GM19395 (cell line): Measurements from ENCODE around the gene FAHD1.

ENCODE experiments used
- ATAC-seq: cut with Tn5 transposase; IDR thresholded peaks from one replicate; pipeline ENCODE4 v1.9.1; 2021; ENCODE audit warnings: mild to moderate bottlenecking, moderate library complexity; ENCODE audit not compliant: unreplicated experiment

Gene FAHD1

DNA sequence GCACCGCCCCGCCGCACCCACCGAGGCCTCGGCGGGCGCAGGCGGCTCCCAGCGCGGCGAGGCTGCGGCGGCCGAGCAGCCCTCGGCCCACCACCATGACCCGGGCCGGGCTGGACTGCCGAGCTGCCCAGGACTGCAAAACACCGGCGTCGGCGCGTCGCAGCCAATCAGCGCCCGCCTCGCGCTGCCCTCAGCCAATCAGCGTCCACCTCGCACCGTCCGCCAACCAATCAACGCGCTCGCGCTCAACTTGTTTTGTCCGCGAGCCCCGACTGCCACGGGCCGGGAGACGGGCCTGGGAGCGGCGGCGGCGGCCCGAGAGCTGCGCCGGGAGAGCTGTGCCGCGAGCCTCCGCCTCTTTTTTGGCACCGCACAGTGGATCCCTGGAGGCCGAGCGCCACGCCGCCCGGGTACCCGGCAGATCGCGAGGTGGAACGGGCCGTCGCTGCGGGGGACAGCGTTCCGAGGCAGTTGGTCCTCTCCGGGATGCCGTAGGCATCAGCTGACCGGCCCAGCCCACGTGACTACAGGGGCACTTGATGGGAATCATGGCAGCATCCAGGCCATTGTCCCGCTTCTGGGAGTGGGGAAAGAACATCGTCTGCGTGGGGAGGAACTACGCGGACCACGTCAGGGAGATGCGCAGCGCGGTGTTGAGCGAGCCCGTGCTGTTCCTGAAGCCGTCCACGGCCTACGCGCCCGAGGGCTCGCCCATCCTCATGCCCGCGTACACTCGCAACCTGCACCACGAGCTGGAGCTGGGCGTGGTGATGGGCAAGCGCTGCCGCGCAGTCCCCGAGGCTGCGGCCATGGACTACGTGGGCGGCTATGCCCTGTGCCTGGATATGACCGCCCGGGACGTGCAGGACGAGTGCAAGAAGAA, at the start of gene FAHD1, which contains the start of gene HAGH:
FAHD1 (plus strand) TSS at position 516 of the 883 bp plus-strand sequence; CDS start at position 549, 33 bp downstream.
HAGH (minus strand) TSS at position 135 of the 883 bp plus-strand sequence; CDS start at position 97, 38 bp downstream.
- peak; percentile 75 for ATAC-seq

DNA sequence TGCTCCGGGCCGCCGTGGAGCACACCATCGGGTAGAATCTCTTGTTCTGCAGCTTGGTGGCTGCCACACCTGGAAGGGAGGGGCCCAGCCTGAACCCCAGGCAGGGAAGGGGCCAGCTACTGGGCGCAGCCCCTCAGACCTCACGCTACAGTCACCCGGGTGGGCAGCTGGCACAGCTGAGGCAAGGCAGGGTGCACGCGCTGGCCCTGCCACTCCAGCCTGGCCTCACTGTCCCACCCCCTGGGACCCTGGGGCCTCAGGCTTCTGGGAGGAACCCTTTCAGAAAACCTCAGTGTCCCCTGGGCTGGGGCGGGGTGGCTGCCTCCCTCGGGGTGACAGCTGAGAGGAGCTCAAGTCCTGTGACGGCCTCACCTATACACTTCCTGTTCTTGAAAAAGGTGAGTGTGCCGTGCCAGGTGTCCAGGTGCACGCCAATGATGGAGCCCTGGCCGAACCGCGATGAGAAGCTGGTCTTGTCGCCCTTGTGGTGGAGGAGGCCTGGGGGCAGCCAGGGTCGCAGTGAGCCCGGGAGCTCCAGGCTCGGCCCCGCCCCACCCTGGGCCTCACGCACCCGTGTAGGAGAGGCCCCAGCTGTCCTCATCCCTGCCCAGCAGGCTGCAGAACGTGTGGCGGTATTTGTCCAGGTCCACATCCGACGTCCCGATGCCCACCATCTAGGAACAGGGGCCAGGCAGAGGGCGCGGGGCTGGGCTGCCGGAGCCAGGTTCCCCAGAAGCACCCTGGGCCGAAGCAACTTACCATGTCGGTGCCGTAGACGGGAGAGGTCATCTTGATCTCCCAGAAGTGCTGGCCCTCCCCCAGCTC, 49.4 kb upstream of the FAHD1 start:
- ATAC-seq, result no peak

DNA sequence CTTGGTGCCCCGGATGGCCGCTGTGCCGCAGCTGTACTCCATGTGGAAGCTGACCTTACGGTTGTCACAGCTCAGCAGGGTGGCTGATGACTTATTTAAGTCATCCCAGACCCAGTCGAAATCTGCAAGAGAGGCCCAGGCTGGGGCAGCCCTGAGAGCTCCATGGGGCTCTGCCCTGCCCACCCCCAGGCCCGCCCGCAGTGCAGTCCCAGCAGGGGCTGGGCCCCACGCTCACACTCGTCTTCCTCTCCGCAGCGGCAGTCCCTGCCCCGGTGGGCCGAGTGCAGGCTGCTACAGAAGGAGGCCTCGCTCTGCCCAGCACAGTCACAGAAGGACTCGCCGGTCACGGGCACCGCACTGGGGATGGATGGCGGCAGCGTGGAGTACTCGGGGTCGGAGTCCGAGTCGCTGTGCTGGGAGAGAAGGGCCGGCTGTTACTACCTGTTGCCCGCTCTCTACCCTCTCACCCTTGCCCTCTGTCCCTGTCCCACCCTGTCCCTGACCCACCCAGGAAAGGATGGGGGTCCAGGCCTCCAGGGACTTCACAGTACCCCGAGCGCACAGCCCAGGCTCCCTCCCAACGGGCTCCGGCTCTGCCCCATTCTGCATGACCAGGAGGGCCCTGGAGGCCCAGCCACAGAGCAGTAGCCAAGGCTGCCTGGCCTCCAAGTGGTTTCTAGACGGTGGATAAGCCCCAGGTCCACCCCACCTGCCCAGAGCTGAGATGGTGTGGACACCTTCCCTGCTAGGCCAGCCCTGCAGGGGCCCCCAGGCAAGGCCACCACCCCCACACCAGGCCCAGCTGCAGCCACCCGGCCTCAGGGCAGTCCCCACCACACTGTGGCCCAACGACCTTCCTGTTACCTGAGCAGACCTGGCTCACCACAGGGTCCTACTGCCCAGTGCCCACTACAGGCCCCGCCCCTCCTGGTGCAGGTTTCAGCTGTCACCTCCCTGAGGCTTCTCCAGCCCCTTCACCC, 48.5 kb upstream of the FAHD1 start:
- ATAC-seq, result no peak

- no peak for ATAC-seq
These were observed 47.7 kb upstream of the FAHD1 start for GRCh38 chr16:1779234-1779701.

GRCh38 chr16:1779741-1780676, 47.0 kb upstream of the FAHD1 start:
- no peak for ATAC-seq

GRCh38 chr16:1780677-1781072, 46.3 kb upstream of the FAHD1 start:
- no peak for ATAC-seq

- ATAC-seq, result no peak
These were observed 45.8 kb upstream of the FAHD1 start for GRCh38 chr16:1781254-1781653.

- ATAC-seq, result no peak
These were observed 45.1 kb upstream of the FAHD1 start for GRCh38 chr16:1781758-1782407.

DNA sequence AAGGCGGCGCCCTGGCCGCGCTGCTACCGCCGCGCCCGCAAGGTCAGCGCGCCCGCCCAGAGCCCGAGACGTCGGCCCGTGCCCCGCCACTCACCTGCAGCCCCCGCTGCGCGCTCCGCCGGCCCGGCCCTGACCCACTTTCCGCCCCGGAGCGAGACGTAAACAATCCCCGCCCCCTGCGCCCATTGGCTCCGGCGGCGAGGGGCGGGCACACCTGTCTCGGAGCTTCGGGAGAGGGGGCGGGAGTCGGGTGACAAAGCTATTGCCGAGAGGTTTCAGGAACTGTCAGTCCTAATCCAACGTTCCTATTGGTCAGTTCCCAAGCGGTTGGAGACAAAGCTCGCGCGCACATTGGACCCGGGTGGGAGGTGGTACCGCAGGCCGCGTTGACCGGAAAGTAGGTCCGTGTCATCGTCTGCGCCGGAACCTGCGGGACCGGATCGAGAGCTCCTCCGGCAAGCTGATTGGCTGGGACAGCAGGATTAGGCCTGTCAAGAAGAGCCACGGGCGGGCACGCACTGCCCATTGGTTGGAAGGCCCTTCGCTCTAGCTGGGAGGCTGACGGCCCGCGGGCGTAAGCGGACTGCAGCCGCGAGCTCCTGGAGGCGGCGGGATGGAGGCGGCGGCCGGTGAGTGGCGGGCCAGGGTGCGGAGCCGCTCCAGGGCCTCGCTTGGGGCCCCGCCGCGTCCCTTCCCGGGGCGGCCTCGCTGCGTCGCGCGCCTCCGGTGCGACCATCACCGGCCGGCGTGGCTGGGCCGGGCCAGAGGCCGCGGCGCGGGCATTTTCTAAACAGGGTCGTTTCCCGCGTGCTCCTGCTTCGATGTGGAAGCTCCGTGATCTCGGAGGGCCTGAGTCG, 44.4 kb upstream of the FAHD1 start, which contains the start of the genes NUBP2 and SPSB3:
NUBP2 (plus strand) TSS at position 553 of the 857 bp plus-strand sequence; CDS start at position 614, 61 bp downstream.
SPSB3 (minus strand) TSS at position 164 of the 857 bp plus-strand sequence. CDS start 1,088 bp downstream, outside the sequence.
- peak; percentile 84 for ATAC-seq

DNA sequence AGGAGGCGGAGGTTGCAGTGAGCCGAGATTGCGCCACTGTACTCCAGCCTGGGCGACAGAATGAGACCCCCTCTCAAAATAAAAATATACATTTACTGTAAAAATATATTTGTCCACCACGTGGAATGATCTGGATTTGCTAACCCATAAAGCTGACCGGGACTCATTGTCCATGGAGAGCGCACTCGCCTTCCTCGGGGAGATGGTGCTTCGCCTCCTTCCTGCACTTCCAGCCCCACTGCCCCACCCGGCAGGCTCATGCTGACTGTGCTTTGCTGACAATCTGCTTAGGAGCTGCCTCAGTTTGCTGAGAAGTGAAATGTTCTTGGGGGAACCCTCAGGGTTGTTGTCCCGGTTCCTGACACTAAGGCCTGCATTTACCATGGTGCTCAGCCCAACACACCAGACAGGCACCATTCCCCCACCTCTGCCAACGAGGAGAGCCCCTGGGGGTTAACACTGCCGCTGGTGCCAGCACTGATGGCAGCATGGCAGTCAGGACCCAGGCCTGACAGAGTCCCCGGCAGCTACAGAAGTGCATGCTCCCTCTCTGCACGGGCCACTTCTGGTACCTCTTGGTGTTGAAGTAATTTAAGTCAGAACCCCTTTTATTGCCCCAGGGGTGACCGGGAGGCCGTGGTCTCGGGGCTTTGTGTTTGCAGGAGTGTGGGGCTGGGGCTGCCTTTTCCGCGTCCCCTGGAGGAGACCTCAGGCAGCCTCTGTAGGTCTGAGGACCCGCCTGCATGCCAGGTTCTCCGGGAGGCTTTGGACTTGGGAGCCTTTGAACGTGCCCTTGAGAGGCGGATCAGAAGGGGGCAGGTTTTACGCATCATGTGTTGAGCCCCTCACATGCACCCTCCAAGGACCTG, 41.8 kb upstream of the FAHD1 start:
- ATAC-seq, result no peak

DNA sequence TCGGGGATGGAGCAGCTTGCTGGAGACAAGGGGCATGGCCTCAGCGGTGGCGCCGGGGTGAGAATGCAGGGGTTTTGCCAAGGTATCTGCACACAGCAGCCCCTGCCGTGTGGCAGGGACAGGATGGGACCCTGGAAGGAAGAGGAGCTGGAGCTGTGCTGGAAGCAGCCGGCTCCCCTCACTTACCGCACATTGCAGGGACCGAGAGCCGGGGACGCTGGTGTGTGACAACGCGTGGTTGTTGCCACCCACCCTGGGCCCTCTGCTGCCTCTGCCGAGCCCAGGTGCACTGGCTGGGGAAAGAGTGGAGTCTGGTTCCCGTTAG, 41.2 kb upstream of the FAHD1 start:
- no peak for ATAC-seq

DNA sequence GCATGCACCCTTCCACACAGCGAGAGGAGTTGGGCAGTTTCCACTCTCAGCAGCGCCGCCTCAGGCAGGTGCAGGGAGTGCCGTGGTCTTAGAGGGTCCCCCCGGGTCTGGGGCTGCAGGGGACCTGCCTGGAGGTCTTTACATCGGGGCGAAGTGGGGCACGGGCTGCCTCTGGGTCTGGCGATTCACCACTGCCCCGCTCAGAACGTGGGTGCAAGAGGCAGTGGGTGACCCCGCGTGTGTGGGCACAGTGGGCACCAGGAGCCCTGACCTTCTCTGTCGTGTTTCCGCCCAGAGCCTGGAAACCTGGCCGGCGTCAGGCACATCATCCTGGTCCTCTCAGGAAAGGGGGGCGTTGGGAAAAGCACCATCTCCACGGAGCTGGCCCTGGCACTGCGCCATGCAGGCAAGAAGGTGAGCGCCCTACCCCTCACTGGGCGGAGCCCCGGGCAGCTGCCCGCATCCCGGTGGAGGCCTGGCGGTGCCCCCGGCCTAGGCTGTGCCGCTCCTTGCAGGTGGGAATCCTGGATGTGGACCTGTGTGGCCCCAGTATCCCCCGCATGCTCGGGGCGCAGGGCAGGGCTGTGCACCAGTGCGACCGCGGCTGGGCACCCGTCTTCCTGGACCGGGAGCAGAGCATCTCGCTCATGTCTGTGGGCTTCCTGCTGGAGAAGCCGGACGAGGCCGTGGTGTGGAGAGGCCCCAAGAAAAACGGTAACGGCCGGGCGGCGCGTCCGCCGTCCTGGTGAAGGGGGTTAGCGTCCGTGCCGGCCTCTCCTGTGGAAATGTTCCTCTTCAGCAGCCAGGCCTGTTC, 40.6 kb upstream of the FAHD1 start:
- no peak for ATAC-seq

- ATAC-seq, result no peak
These were observed 40.0 kb upstream of the FAHD1 start for GRCh38 chr16:1787056-1787321.

- no peak for ATAC-seq
These were observed 39.5 kb upstream of the FAHD1 start for GRCh38 chr16:1787322-1788094.

GRCh38 chr16:1788095-1788707, 38.8 kb upstream of the FAHD1 start:
- ATAC-seq, result no peak
